ENCODE data around the gene RASAL3. TPM values are rescaled to one million over a fixed set of nuclear protein-coding genes. Genes with fewer than 3 reads are reported as not detected.

Gene RASAL3
- total and polyA plus RNA-seq, 4 donors = 0.76 to 1.5 (median 1.1) TPM

DNA sequence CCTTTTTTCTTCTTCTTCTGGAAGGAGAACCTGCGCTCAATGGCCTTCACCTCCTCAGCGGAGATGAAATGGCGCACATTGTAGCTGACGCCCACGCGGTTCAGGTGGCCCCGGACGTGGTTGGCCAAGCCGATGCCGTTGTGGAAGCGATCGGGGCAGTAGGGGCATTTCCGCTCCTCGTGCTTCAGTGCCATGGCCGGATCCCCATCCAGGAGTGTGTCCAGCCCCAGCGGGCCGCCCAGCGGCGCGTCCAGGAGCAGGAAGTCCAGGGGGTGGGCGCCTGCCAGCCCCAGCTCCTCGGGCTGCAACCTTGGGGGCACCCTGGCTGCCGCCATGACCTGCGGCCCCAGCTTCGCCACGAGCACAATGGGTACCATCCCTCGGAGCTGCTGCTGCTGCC is 25.8 kb downstream of the RASAL3 start:
- 96% methylated on average over 27 of the region's 27 CpGs for WGBS
- Histone ChIP-seq H3K36me3 (ENCODE audit: control insufficient read depth in 4 of 4, insufficient read depth in 3 of 4, low read depth in 1 of 4, low read length in 3 of 4) (no peaks in the 10 kb centered on the region), H3K9ac (ENCODE audit: low read depth in 1 of 2, low read length in 2 of 2) (no peak overlapping the region), H3K27me3 (ENCODE audit: control insufficient read depth in 4 of 4, insufficient read depth in 4 of 4, low read length in 3 of 4) (no peaks in the 10 kb centered on the region), H3K4me3 (ENCODE audit: low read depth in 1 of 3, low read length in 3 of 3) (no peak overlapping the region), H3K27ac (ENCODE audit: low read depth in 1 of 2, low read length in 2 of 2) (no peak overlapping the region), H3K9me3 (ENCODE audit: control insufficient read depth in 4 of 4, low read length in 3 of 4) (no peaks in the 10 kb centered on the region), H3K4me1 (ENCODE audit: control insufficient read depth in 4 of 4, insufficient read depth in 4 of 4, low read length in 3 of 4) (peaks cover 12 to 24% (median 18%) of the 10 kb centered on the region in 4 donors)
- TF ChIP-seq GABPA (IDR thresholded peaks at IDR 0.05 in 1 of 2, conservative IDR thresholded peaks at IDR 0.05 in 1 of 2) (no peak), HNF4G (IDR thresholded peaks at IDR 0.05) (no peak), FOXA2 (IDR thresholded peaks at IDR 0.05) (no peak), SP1 (IDR thresholded peaks at IDR 0.05) (no peak), JUND (IDR thresholded peaks at IDR 0.05) (no peak), YY1 (IDR thresholded peaks at IDR 0.05) (no peak), NR2F2 (IDR thresholded peaks at IDR 0.05) (no peak), HNF4A (conservative IDR thresholded peaks at IDR 0.05) (no peak), TAF1 (conservative IDR thresholded peaks at IDR 0.05) (no peak), EGR1 (IDR thresholded peaks at IDR 0.05; ENCODE audit: low read depth in 2 of 2) (no peak), FOXA1 (IDR thresholded peaks at IDR 0.05) (no peak), RAD21 (IDR thresholded peaks at IDR 0.05) (no peak), RXRA (IDR thresholded peaks at IDR 0.05) (no peak)
- TF ChIP-seq, protein P1, sequence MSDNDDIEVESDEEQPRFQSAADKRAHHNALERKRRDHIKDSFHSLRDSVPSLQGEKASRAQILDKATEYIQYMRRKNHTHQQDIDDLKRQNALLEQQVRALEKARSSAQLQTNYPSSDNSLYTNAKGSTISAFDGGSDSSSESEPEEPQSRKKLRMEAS (IDR thresholded peaks at IDR 0.05) = no peak
- TF ChIP-seq, protein P2, sequence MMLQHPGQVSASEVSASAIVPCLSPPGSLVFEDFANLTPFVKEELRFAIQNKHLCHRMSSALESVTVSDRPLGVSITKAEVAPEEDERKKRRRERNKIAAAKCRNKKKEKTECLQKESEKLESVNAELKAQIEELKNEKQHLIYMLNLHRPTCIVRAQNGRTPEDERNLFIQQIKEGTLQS (IDR thresholded peaks at IDR 0.05) = no peak
- TF ChIP-seq, protein P3, sequence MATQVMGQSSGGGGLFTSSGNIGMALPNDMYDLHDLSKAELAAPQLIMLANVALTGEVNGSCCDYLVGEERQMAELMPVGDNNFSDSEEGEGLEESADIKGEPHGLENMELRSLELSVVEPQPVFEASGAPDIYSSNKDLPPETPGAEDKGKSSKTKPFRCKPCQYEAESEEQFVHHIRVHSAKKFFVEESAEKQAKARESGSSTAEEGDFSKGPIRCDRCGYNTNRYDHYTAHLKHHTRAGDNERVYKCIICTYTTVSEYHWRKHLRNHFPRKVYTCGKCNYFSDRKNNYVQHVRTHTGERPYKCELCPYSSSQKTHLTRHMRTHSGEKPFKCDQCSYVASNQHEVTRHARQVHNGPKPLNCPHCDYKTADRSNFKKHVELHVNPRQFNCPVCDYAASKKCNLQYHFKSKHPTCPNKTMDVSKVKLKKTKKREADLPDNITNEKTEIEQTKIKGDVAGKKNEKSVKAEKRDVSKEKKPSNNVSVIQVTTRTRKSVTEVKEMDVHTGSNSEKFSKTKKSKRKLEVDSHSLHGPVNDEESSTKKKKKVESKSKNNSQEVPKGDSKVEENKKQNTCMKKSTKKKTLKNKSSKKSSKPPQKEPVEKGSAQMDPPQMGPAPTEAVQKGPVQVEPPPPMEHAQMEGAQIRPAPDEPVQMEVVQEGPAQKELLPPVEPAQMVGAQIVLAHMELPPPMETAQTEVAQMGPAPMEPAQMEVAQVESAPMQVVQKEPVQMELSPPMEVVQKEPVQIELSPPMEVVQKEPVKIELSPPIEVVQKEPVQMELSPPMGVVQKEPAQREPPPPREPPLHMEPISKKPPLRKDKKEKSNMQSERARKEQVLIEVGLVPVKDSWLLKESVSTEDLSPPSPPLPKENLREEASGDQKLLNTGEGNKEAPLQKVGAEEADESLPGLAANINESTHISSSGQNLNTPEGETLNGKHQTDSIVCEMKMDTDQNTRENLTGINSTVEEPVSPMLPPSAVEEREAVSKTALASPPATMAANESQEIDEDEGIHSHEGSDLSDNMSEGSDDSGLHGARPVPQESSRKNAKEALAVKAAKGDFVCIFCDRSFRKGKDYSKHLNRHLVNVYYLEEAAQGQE (IDR thresholded peaks at IDR 0.05) = no peak
- TF ChIP-seq, protein P4, sequence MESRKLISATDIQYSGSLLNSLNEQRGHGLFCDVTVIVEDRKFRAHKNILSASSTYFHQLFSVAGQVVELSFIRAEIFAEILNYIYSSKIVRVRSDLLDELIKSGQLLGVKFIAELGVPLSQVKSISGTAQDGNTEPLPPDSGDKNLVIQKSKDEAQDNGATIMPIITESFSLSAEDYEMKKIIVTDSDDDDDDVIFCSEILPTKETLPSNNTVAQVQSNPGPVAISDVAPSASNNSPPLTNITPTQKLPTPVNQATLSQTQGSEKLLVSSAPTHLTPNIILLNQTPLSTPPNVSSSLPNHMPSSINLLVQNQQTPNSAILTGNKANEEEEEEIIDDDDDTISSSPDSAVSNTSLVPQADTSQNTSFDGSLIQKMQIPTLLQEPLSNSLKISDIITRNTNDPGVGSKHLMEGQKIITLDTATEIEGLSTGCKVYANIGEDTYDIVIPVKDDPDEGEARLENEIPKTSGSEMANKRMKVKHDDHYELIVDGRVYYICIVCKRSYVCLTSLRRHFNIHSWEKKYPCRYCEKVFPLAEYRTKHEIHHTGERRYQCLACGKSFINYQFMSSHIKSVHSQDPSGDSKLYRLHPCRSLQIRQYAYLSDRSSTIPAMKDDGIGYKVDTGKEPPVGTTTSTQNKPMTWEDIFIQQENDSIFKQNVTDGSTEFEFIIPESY (IDR thresholded peaks at IDR 0.05) = no peak
- TF ChIP-seq, protein P5, sequence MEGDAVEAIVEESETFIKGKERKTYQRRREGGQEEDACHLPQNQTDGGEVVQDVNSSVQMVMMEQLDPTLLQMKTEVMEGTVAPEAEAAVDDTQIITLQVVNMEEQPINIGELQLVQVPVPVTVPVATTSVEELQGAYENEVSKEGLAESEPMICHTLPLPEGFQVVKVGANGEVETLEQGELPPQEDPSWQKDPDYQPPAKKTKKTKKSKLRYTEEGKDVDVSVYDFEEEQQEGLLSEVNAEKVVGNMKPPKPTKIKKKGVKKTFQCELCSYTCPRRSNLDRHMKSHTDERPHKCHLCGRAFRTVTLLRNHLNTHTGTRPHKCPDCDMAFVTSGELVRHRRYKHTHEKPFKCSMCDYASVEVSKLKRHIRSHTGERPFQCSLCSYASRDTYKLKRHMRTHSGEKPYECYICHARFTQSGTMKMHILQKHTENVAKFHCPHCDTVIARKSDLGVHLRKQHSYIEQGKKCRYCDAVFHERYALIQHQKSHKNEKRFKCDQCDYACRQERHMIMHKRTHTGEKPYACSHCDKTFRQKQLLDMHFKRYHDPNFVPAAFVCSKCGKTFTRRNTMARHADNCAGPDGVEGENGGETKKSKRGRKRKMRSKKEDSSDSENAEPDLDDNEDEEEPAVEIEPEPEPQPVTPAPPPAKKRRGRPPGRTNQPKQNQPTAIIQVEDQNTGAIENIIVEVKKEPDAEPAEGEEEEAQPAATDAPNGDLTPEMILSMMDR (IDR thresholded peaks at IDR 0.05; ENCODE audit: low read depth, low read length, missing input control) = no peak
- no peak for DNase-seq (ENCODE audit: low spot score)
